ENCODE measurements around the gene PFKM. TPM values are rescaled to one million over a fixed set of nuclear protein-coding genes. Genes with fewer than 3 reads are reported as not detected.

Gene PFKM
- total and polyA plus RNA-seq, 9 of the 15 experiments (the other 6 are each of a cell fraction or from before 2014, with no cell fraction given): 16.5 to 39.9 (median 31.7) TPM

GRCh38 chr12:48105867-48106680 lies 13.1 kb upstream of the PFKM start, which contains the start of gene SENP1 (continued):
- TF ChIP-seq, protein P1, sequence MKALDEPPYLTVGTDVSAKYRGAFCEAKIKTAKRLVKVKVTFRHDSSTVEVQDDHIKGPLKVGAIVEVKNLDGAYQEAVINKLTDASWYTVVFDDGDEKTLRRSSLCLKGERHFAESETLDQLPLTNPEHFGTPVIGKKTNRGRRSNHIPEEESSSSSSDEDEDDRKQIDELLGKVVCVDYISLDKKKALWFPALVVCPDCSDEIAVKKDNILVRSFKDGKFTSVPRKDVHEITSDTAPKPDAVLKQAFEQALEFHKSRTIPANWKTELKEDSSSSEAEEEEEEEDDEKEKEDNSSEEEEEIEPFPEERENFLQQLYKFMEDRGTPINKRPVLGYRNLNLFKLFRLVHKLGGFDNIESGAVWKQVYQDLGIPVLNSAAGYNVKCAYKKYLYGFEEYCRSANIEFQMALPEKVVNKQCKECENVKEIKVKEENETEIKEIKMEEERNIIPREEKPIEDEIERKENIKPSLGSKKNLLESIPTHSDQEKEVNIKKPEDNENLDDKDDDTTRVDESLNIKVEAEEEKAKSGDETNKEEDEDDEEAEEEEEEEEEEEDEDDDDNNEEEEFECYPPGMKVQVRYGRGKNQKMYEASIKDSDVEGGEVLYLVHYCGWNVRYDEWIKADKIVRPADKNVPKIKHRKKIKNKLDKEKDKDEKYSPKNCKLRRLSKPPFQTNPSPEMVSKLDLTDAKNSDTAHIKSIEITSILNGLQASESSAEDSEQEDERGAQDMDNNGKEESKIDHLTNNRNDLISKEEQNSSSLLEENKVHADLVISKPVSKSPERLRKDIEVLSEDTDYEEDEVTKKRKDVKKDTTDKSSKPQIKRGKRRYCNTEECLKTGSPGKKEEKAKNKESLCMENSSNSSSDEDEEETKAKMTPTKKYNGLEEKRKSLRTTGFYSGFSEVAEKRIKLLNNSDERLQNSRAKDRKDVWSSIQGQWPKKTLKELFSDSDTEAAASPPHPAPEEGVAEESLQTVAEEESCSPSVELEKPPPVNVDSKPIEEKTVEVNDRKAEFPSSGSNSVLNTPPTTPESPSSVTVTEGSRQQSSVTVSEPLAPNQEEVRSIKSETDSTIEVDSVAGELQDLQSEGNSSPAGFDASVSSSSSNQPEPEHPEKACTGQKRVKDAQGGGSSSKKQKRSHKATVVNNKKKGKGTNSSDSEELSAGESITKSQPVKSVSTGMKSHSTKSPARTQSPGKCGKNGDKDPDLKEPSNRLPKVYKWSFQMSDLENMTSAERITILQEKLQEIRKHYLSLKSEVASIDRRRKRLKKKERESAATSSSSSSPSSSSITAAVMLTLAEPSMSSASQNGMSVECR (CRISPR knock-in tag; IDR thresholded peaks at IDR 0.05): peak; percentile 84
- TF ChIP-seq ZNF398 (CRISPR knock-in tag; IDR thresholded peaks at IDR 0.05) (no peak), EHMT2 (IDR thresholded peaks at IDR 0.05) (peak; percentile 85; the same call in 1 of the 2 replicates), MYC (IDR thresholded peaks at IDR 0.05; ENCODE audit: low read depth, low read length) (peak; percentile 52; the same call in 1 of the 2 replicates), MYC (CRISPR knock-in tag; IDR thresholded peaks at IDR 0.05; ENCODE audit: borderline replicate concordance, low read depth) (peak; percentile 49; the same call in 1 of the 2 replicates), CREM (IDR thresholded peaks at IDR 0.05; ENCODE audit: low read depth) (peak; percentile 59), NCOA2 (IDR thresholded peaks at IDR 0.05; ENCODE audit: partially characterized antibody in 2 of 2) (peak in 1 of 2 experiments; percentile 53), NRF1 (conservative IDR thresholded peaks at IDR 0.05 in 1 of 2, IDR thresholded peaks at IDR 0.05 in 1 of 2) (peak; percentile 86 to 88), HDAC3 (IDR thresholded peaks at IDR 0.05; ENCODE audit: borderline replicate concordance, partially characterized antibody) (peak; percentile 44), ETV1 (tag; conservative IDR thresholded peaks at IDR 0.05; ENCODE audit: low read depth) (peak; percentile 97)
- TF ChIP-seq, protein P2, sequence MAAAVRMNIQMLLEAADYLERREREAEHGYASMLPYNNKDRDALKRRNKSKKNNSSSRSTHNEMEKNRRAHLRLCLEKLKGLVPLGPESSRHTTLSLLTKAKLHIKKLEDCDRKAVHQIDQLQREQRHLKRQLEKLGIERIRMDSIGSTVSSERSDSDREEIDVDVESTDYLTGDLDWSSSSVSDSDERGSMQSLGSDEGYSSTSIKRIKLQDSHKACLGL (CRISPR knock-in tag; IDR thresholded peaks at IDR 0.05; ENCODE audit: borderline replicate concordance, poor library complexity, severe bottlenecking): no peak
- TF ChIP-seq, protein P3, sequence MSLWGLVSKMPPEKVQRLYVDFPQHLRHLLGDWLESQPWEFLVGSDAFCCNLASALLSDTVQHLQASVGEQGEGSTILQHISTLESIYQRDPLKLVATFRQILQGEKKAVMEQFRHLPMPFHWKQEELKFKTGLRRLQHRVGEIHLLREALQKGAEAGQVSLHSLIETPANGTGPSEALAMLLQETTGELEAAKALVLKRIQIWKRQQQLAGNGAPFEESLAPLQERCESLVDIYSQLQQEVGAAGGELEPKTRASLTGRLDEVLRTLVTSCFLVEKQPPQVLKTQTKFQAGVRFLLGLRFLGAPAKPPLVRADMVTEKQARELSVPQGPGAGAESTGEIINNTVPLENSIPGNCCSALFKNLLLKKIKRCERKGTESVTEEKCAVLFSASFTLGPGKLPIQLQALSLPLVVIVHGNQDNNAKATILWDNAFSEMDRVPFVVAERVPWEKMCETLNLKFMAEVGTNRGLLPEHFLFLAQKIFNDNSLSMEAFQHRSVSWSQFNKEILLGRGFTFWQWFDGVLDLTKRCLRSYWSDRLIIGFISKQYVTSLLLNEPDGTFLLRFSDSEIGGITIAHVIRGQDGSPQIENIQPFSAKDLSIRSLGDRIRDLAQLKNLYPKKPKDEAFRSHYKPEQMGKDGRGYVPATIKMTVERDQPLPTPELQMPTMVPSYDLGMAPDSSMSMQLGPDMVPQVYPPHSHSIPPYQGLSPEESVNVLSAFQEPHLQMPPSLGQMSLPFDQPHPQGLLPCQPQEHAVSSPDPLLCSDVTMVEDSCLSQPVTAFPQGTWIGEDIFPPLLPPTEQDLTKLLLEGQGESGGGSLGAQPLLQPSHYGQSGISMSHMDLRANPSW (CRISPR knock-in tag; IDR thresholded peaks at IDR 0.05): no peak
- TF ChIP-seq, protein P4, sequence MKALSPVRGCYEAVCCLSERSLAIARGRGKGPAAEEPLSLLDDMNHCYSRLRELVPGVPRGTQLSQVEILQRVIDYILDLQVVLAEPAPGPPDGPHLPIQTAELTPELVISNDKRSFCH (CRISPR knock-in tag; IDR thresholded peaks at IDR 0.05): no peak
- TF ChIP-seq, protein P4 (tag; IDR thresholded peaks at IDR 0.05): 0 out of 2 replicates have a peak, but pooled peaks have one; percentile 44
